OCI-LY3 (cell line): ENCODE results near the gene RNASEH2B.

Experiments
- EZH2phosphoT487 ChIP-seq: fragments of 200-600 bp; shearing (Covaris generic); IDR thresholded peaks from 2 replicates; pipeline ENCODE4 v1.6.1; 2018; ENCODE audit warnings: antibody characterized with exemption, mixed run types, low read depth
- TF ChIP-seq, protein P1 (sequence below): fragments of 200-600, 300-600 bp; sonication (generic); IDR thresholded peaks from 2 replicates; pipeline ENCODE4 v1.5.1; 2014; ENCODE audit warnings: antibody characterized with exemption, low read length, low read depth

DNA sequence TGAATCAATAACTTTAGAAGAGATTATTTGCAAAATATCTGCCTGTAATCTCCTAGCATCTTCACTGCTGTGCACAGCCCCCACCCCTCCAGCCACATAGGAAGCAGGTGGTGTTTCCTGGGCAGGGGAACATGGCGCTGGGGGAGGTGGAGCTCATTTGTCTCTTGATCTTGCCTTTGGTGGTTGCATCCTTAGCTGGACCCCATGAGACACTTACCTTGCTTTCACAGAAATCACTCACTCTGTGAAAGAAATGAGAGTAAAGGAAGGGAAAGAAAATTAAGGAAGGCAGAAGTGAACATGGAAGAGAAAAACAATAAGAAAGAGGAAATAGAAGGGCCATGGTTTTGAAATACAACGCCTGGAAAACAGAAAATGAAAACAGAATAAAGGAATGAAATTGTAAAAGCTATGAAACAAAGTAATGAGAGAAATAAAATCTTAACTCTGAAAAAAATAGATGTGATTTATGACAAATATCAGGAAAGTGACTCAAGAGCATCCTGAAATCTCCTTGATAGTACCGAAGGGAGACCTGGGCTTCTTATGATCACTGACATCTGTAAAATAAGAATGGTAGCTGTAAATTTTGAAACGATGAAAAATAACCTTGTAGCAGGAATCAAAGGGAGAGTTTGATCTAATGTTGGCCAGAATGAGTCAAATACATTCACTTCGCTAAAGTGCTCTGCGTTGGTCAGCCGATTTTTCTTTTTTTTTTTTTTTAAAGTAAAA is 17.2 kb upstream of the RNASEH2B start:
- TF ChIP-seq, protein P1, sequence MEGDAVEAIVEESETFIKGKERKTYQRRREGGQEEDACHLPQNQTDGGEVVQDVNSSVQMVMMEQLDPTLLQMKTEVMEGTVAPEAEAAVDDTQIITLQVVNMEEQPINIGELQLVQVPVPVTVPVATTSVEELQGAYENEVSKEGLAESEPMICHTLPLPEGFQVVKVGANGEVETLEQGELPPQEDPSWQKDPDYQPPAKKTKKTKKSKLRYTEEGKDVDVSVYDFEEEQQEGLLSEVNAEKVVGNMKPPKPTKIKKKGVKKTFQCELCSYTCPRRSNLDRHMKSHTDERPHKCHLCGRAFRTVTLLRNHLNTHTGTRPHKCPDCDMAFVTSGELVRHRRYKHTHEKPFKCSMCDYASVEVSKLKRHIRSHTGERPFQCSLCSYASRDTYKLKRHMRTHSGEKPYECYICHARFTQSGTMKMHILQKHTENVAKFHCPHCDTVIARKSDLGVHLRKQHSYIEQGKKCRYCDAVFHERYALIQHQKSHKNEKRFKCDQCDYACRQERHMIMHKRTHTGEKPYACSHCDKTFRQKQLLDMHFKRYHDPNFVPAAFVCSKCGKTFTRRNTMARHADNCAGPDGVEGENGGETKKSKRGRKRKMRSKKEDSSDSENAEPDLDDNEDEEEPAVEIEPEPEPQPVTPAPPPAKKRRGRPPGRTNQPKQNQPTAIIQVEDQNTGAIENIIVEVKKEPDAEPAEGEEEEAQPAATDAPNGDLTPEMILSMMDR, result no peak
- TF ChIP-seq EZH2phosphoT487, result no peak
